Cardiac muscle cell (in vitro differentiated cells and primary cell): ENCODE data around the gene GPX3. TPM values are rescaled to one million over a fixed set of nuclear protein-coding genes. Genes with fewer than 3 reads are reported as not detected.

Experiments
- DNase-seq, 2 donors: peaks; one replicate each; pipeline versions ENCODE4 v3.0.0 to v3.0.0-alpha.2; 2010 to 2017; ENCODE audit warnings: low read depth in 1 of 2, low spot score in 1 of 2
- H3K27ac ChIP-seq: fragments of 200-600 bp; sonication (generic); 2 replicates; pipeline ENCODE4 v1.5.1; 2016
- H3K27me3 ChIP-seq: fragments of 200-600 bp; sonication (generic); 2 replicates; pipeline ENCODE4 v1.6.0; 2016; ENCODE audit warnings: control low read depth
- H3K36me3 ChIP-seq: fragments of 200-600 bp; sonication (generic); 2 replicates; pipeline ENCODE4 v1.5.1; 2016; ENCODE audit warnings: control low read depth
- H3K4me1 ChIP-seq: fragments of 200-600 bp; sonication (generic); 2 replicates; pipeline ENCODE4 v1.8.1; 2017; ENCODE audit warnings: low read depth, mild to moderate bottlenecking, mixed run types
- H3K4me3 ChIP-seq: fragments of 200-600 bp; sonication (generic); 2 replicates; pipeline ENCODE4 v1.5.1; 2016; ENCODE audit warnings: mild to moderate bottlenecking
- H3K9me3 ChIP-seq: fragments of 200-600 bp; sonication (generic); 2 replicates; pipeline ENCODE4 v1.5.1; 2017; ENCODE audit warnings: low read depth, mild to moderate bottlenecking, control low read depth
- CTCF ChIP-seq: IDR thresholded peaks from 2 replicates; pipeline ENCODE4 v1.5.1; 2012; ENCODE audit warnings: low read depth, mild to moderate bottlenecking, low read length
- polyA plus RNA-seq: library from polyadenylated mRNA; unstranded; fragments of >200 nt; fragmentation: Nextera tagmentation; extraction: Ambion mirVana; gene quantifications from 2 replicates; pipeline ENCODE4 v1.2.1, GENCODE V29; 2016
- total RNA-seq: library from RNA; depleted of rRNA; stranded (reverse); fragments of >200 nt; gene quantifications from 2 replicates; pipeline ENCODE4 v1.2.3, GENCODE V29; 2016

GPX3 gene
- total and polyA plus RNA-seq, 2 experiments from 2014 or later: 46.6 to 121 TPM

- peak; percentile 38 to 45 for DNase-seq
Observed at GRCh38 chr5:151047814-151048425, 27.5 kb downstream of the GPX3 start.

GRCh38 chr5:151048526-151048925, 28.1 kb downstream of the GPX3 start:
- peak in 1 of 2 donors; percentile 38 for DNase-seq
- peaks cover 23% of the 10 kb centered on the region for H3K36me3 ChIP-seq
- H3K27ac ChIP-seq: no peak overlapping the region
- H3K9me3 ChIP-seq: no peaks in the 10 kb centered on the region
- H3K4me3 ChIP-seq: no peak overlapping the region
- peak; percentile 42 for TF ChIP-seq CTCF
- no peaks in the 10 kb centered on the region for H3K4me1 ChIP-seq
- H3K27me3 ChIP-seq: no peaks in the 10 kb centered on the region

More at GRCh38 chr5:151047814-151048425, 27.5 kb downstream of the GPX3 start:
- no peak overlapping the region for H3K27ac ChIP-seq
- H3K9me3 ChIP-seq: no peaks in the 10 kb centered on the region
- no peak overlapping the region for H3K4me3 ChIP-seq
- peak; percentile 92 for TF ChIP-seq CTCF
- H3K27me3 ChIP-seq: no peaks in the 10 kb centered on the region
- H3K4me1 ChIP-seq: no peaks in the 10 kb centered on the region
- H3K36me3 ChIP-seq: peaks cover 23% of the 10 kb centered on the region

- Histone ChIP-seq H3K9me3 (no peaks in the 10 kb centered on the region), H3K4me1 (no peaks in the 10 kb centered on the region), H3K27me3 (no peaks in the 10 kb centered on the region), H3K4me3 (no peak overlapping the region), H3K36me3 (peaks cover 17% of the 10 kb centered on the region), H3K27ac (no peak overlapping the region)
- peak; percentile 89 for TF ChIP-seq CTCF
- peak; percentile 87 to 88 for DNase-seq
Observed at GRCh38 chr5:151051066-151051930, 30.9 kb downstream of the GPX3 start.

- no peak for DNase-seq
- Histone ChIP-seq H3K27ac (peak overlapping the region; percentile 54), H3K4me3 (no peak overlapping the region), H3K9me3 (no peaks in the 10 kb centered on the region), H3K4me1 (no peaks in the 10 kb centered on the region), H3K36me3 (peaks cover 16% of the 10 kb centered on the region), H3K27me3 (no peaks in the 10 kb centered on the region)
- no peak for TF ChIP-seq CTCF
Observed at GRCh38 chr5:151051931-151052608, 31.7 kb downstream of the GPX3 start.

GRCh38 chr5:151052836-151053235, 32.4 kb downstream of the GPX3 start:
- no peaks in the 10 kb centered on the region for H3K9me3 ChIP-seq
- TF ChIP-seq CTCF: no peak
- peaks cover 15% of the 10 kb centered on the region for H3K36me3 ChIP-seq
- H3K27me3 ChIP-seq: no peaks in the 10 kb centered on the region
- no peak for DNase-seq
- H3K4me3 ChIP-seq: no peak overlapping the region
- H3K4me1 ChIP-seq: no peaks in the 10 kb centered on the region
- H3K27ac ChIP-seq: peak overlapping the region; percentile 54
